OCI-LY3 (cell line): ENCODE data around the gene FTSJ3.

ENCODE experiments used
- CTCF ChIP-seq: fragments of 200-600, 300-600 bp; sonication (generic); IDR thresholded peaks from 2 replicates; pipeline ENCODE4 v1.5.1; 2014; ENCODE audit warnings: antibody characterized with exemption, low read length, low read depth
- EZH2phosphoT487 ChIP-seq: fragments of 200-600 bp; shearing (Covaris generic); IDR thresholded peaks from 2 replicates; pipeline ENCODE4 v1.6.1; 2018; ENCODE audit warnings: antibody characterized with exemption, mixed run types, low read depth

GRCh38 chr17:63848834-63849689 lies 21.6 kb upstream of the FTSJ3 start:
- TF ChIP-seq CTCF (no peak), EZH2phosphoT487 (no peak)
